B cell (primary cell): ENCODE results near the gene PITRM1. TPM values are rescaled to one million over a fixed set of nuclear protein-coding genes. Genes with fewer than 3 reads are reported as not detected.

Experiments
- ATAC-seq: fragments of 200-7000 bp; cut with Tn5 transposase; one replicate; pipeline ENCODE4 v1.10.0; 2021; ENCODE audit warnings: low read depth, mild to moderate bottlenecking, moderate number of reproducible peaks, moderate library complexity
- CTCF ChIA-PET: fragments of 350-600 bp; sonication (Branson Sonifier 250); formaldehyde crosslinking; loops from one replicate; lab custom pipeline; 2021; ENCODE audit warnings: antibody characterized with exemption, inconsistent platforms; lab: Charles Lee
- POLR2A ChIA-PET: fragments of 350-600 bp; sonication (Branson Sonifier 250); formaldehyde crosslinking; loops from one replicate; lab custom pipeline; 2021; ENCODE audit warnings: antibody characterized with exemption; lab: Charles Lee
- DNase-seq: peaks from one replicate; pipeline ENCODE4 v3.0.0; 2013
- H2AFZ ChIP-seq: 2 replicates; pipeline ENCODE4 v1.6.1; 2012; ENCODE audit warnings: mild to moderate bottlenecking, low read depth, low read length; ENCODE audit not compliant: insufficient read depth, poor library complexity, severe bottlenecking
- H3K27ac ChIP-seq, 2 donors: 1 replicate in 1 of 2; 2 replicates in 1 of 2; pipeline ENCODE4 v1.5.1; 2012 to 2013; ENCODE audit warnings: low read length in 2 of 2, mild to moderate bottlenecking in 2 of 2, moderate library complexity in 1 of 2
- H3K27me3 ChIP-seq, 4 experiments: fragments of 200-600 bp in 1 of 4; sonication (generic) in 1 of 4; replicated peaks in 1 of 4; 1 replicate in 2 of 4; 2 replicates in 2 of 4; pipeline versions ENCODE4 v1.6.1 to v1.7.0; 2013 to 2016; ENCODE audit warnings: low read length in 3 of 4, mild to moderate bottlenecking in 2 of 4, mixed read lengths in 1 of 4, moderate library complexity in 1 of 4; ENCODE audit not compliant: insufficient read depth in 4 of 4, control insufficient read depth in 3 of 4; ENCODE audit errors: control extremely low read depth in 1 of 4
- H3K36me3 ChIP-seq, 2 experiments: replicated peaks in 1 of 2; 1 replicate in 1 of 2; 2 replicates in 1 of 2; pipeline versions ENCODE4 v1.6.1 to v1.7.1; 2013; ENCODE audit warnings: low read length in 1 of 2; ENCODE audit not compliant: insufficient read depth in 2 of 2, control insufficient read depth in 1 of 2; ENCODE audit errors: control extremely low read depth in 1 of 2, extremely low read depth in 1 of 2
- H3K4me1 ChIP-seq, 2 donors: fragments of 200-600 bp in 1 of 2; sonication (generic) in 1 of 2; 1 replicate in 1 of 2; 2 replicates in 1 of 2; pipeline versions ENCODE4 v1.5.1 to v1.6.1; 2013 to 2017; ENCODE audit warnings: low read length in 2 of 2; ENCODE audit not compliant: control insufficient read depth in 2 of 2, insufficient read depth in 2 of 2
- H3K4me2 ChIP-seq: replicated peaks from 2 replicates; pipeline ENCODE3; 2012; ENCODE audit warnings: mild to moderate bottlenecking, low read depth, low read length; ENCODE audit not compliant: poor library complexity, severe bottlenecking
- H3K4me3 ChIP-seq, 5 experiments: fragments of 200-600 bp in 1 of 5; sonication (generic) in 1 of 5; 1 replicate in 3 of 5; 2 replicates in 2 of 5; pipeline versions ENCODE4 v1.5.1 to v1.7.0; 2011 to 2016; ENCODE audit warnings: low read length in 4 of 5, mild to moderate bottlenecking in 4 of 5, low read depth in 2 of 5, control low read depth in 1 of 5, moderate library complexity in 1 of 5; ENCODE audit not compliant: insufficient read depth in 1 of 5; ENCODE audit errors: control extremely low read depth in 1 of 5, extremely low read depth in 1 of 5
- H3K79me2 ChIP-seq: fragments of 200-600 bp; sonication (generic); one replicate; pipeline ENCODE4 v1.6.0; 2016; ENCODE audit warnings: low read length; ENCODE audit not compliant: control insufficient read depth, insufficient read depth
- H3K9ac ChIP-seq: fragments of 200-600 bp; sonication (generic); 2 replicates; pipeline ENCODE4 v1.6.1; 2017; ENCODE audit warnings: mild to moderate bottlenecking, low read length, moderate library complexity
- H3K9me3 ChIP-seq, 3 donors: one replicate each; pipeline versions ENCODE4 v1.6.1 to v1.7.1; 2013; ENCODE audit warnings: low read length in 2 of 3; ENCODE audit not compliant: control insufficient read depth in 2 of 3, insufficient read depth in 1 of 3; ENCODE audit errors: control extremely low read depth in 1 of 3
- H4K20me1 ChIP-seq: 2 replicates; pipeline ENCODE4 v1.6.0; 2012; ENCODE audit warnings: mild to moderate bottlenecking, low read length; ENCODE audit not compliant: insufficient read depth, control insufficient read depth, poor library complexity, severe bottlenecking
- H3K27ac Mint-ChIP-seq: one replicate; pipeline ENCODE4 v1.8.0; 2021; ENCODE audit warnings: mixed read lengths
- H3K27me3 Mint-ChIP-seq: one replicate; pipeline ENCODE4 v1.8.0; 2021; ENCODE audit warnings: mixed read lengths
- H3K4me1 Mint-ChIP-seq: one replicate; pipeline ENCODE4 v1.8.0; 2021; ENCODE audit warnings: mixed read lengths
- H3K4me3 Mint-ChIP-seq: one replicate; pipeline ENCODE4 v1.8.0; 2021; ENCODE audit warnings: mixed read lengths
- H3K9me3 Mint-ChIP-seq: one replicate; pipeline ENCODE4 v1.8.0; 2022; ENCODE audit warnings: mixed read lengths; ENCODE audit not compliant: insufficient read depth
- EZH2 ChIP-seq: IDR thresholded peaks from 2 replicates; pipeline ENCODE4 v1.6.1; 2012; ENCODE audit warnings: borderline replicate concordance, low read depth, mild to moderate bottlenecking, moderate library complexity, low read length; ENCODE audit not compliant: insufficient read depth, poor library complexity, severe bottlenecking
- WGBS: methylation state at CpG from one replicate; pipeline ENCODE4 v1.1.5; 2013; ENCODE audit warnings: missing lambda C conversion rate; ENCODE audit not compliant: insufficient coverage; 5-methylcytosine and 5-hydroxymethylcytosine counted together
- intact Hi-C: fragments of 100-400 bp; cut with micrococcal nuclease; formaldehyde crosslinking; loops from one replicate; pipeline ENCODE4 v1.10.0; 2022
- polyA plus RNA-seq: library from polyadenylated mRNA; depleted of rRNA; stranded (reverse); fragments of >200 nt; gene quantifications from 2 replicates; pipeline ENCODE4 v1.2.3, GENCODE V29; 2012
- total RNA-seq, 2 donors: library from RNA; stranded (reverse); fragments of 120-200 nt in 1 of 2; gene quantifications; 1 replicate in 1 of 2; 2 replicates in 1 of 2; pipeline versions ENCODE4 v1.2.3 to v1.2.4, GENCODE V29; 2013 to 2022
- TF ChIP-seq, protein P1 (sequence below): fragments of 200-600 bp; IDR thresholded peaks from one replicate; pipeline ENCODE4 v1.8.0; 2022; ENCODE audit warnings: antibody characterized with exemption, mild to moderate bottlenecking

PITRM1 gene
- total and polyA plus RNA-seq, 2 donors (not counting 1 experiment from before 2014, with no cell fraction given): 50.7 to 71.1 TPM

DNA sequence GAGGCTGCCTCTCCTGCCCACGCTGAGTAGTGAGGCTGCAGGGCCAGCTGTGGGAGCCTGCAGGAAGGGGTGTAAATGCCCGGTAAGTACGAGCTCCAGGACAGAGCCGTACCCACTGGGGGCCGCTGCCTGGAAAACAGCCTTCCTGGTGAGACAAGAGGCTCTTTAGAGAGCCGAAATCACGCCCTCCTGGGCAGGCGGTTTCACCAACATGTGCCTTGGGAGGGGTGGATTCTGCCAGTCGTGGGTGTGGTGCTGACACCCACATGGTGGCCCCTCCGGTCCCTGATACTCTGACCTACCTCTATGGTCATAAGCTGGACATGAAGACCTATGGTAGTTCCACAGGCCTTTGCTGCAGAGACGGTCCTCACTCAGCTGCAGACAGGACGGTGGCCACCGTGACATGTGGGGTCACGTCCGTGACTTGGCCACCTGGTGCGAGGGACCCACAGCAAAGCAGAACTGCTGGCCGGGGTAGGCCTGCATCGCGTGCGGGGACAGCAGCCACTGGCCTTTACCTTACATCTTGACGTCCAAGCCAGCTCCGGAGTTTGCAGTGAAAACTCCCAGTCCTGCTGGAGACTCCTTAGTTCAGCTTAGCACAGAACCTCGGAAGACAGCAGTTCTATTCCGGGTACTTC lies 46.9 kb downstream of the PITRM1 start:
- POLR2A ChIA-PET: no interaction called here
- DNase-seq: no peak

More for the DNA sequence above, 46.9 kb downstream of the PITRM1 start:
- intact Hi-C loops: no loop called here
- Histone ChIP-seq H3K4me3 (no peak overlapping the region), H3K9ac (no peak overlapping the region), H3K36me3 (peaks cover 0 to 47% of the 10 kb centered on the region in 2 experiments), H3K9me3 (peaks cover 0 to 31% (median 0%) of the 10 kb centered on the region in 3 donors), H3K4me1 (no peaks in the 10 kb centered on the region), H3K27me3 (no peaks in the 10 kb centered on the region), H2AFZ (no peak overlapping the region), H3K4me2 (no peak overlapping the region), H3K79me2 (no peaks in the 10 kb centered on the region), H4K20me1 (no peaks in the 10 kb centered on the region), H3K27ac (no peak overlapping the region)
- H3K27me3 Mint-ChIP-seq: no peaks in the 10 kb centered on the region
- ATAC-seq: no peak
- WGBS: 92% methylated on average over 24 of the region's 24 CpGs
- H3K27ac Mint-ChIP-seq: no peak overlapping the region
- CTCF ChIA-PET: interaction anchor here (0.5 kb wide), 1 partner anchor 139 kb away, joined by 3 read pairs; no protein-coding TSS in a partner anchor
- H3K4me3 Mint-ChIP-seq: no peak overlapping the region
- no peak for TF ChIP-seq EZH2
- TF ChIP-seq, protein P1, sequence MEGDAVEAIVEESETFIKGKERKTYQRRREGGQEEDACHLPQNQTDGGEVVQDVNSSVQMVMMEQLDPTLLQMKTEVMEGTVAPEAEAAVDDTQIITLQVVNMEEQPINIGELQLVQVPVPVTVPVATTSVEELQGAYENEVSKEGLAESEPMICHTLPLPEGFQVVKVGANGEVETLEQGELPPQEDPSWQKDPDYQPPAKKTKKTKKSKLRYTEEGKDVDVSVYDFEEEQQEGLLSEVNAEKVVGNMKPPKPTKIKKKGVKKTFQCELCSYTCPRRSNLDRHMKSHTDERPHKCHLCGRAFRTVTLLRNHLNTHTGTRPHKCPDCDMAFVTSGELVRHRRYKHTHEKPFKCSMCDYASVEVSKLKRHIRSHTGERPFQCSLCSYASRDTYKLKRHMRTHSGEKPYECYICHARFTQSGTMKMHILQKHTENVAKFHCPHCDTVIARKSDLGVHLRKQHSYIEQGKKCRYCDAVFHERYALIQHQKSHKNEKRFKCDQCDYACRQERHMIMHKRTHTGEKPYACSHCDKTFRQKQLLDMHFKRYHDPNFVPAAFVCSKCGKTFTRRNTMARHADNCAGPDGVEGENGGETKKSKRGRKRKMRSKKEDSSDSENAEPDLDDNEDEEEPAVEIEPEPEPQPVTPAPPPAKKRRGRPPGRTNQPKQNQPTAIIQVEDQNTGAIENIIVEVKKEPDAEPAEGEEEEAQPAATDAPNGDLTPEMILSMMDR: no peak
- H3K4me1 Mint-ChIP-seq: no peaks in the 10 kb centered on the region
- no peaks in the 10 kb centered on the region for H3K9me3 Mint-ChIP-seq
